Effector memory CD4-positive, alpha-beta T cell (primary cell): ENCODE measurements around the gene SEC23B.
"Not testable (repeated sequence)": the region's sequence is repeated elsewhere in the genome, so short reads cannot be mapped to it uniquely, and the experiment has no call there.

Experiments
- DNase-seq, 3 donors: peaks; one replicate each; pipeline ENCODE4 v3.0.0-alpha.2; 2020
- H3K27ac ChIP-seq: 2 replicates; pipeline ENCODE4 v1.7.0; 2013; ENCODE audit warnings: mild to moderate bottlenecking, low read length, moderate library complexity; ENCODE audit not compliant: insufficient read depth, poor library complexity, severe bottlenecking
- H3K27me3 ChIP-seq: replicated peaks from 2 replicates; pipeline ENCODE4 v1.7.0; 2013; ENCODE audit warnings: mild to moderate bottlenecking, low read length; ENCODE audit not compliant: insufficient read depth, control insufficient read depth, poor library complexity, severe bottlenecking
- H3K36me3 ChIP-seq: 2 replicates; pipeline ENCODE4 v1.7.0; 2013; ENCODE audit warnings: mild to moderate bottlenecking, low read length, moderate library complexity; ENCODE audit not compliant: control insufficient read depth, insufficient read depth
- H3K4me1 ChIP-seq: 2 replicates; pipeline ENCODE4 v1.7.0; 2013; ENCODE audit warnings: low read length, mild to moderate bottlenecking; ENCODE audit not compliant: control insufficient read depth, insufficient read depth, poor library complexity, severe bottlenecking
- H3K4me3 ChIP-seq: 2 replicates; pipeline ENCODE4 v1.7.0; 2013; ENCODE audit warnings: low read length, low read depth, mild to moderate bottlenecking; ENCODE audit not compliant: insufficient read depth, poor library complexity, severe bottlenecking
- H3K9me3 ChIP-seq: 2 replicates; pipeline ENCODE4 v1.7.0; 2013; ENCODE audit warnings: mild to moderate bottlenecking, low read length, moderate library complexity; ENCODE audit not compliant: control insufficient read depth

SEC23B gene

GRCh38 chr20:18523066-18523465 is 15.3 kb downstream of the SEC23B start:
- peaks cover 32% of the 10 kb centered on the region for H3K36me3 ChIP-seq

GRCh38 chr20:18524646-18525045 is 16.9 kb downstream of the SEC23B start:
- H3K4me1 ChIP-seq = no peaks in the 10 kb centered on the region
- DNase-seq = no peak
- H3K4me3 ChIP-seq = no peak overlapping the region
- peaks cover 48% of the 10 kb centered on the region for H3K36me3 ChIP-seq
- no peaks in the 10 kb centered on the region for H3K27me3 ChIP-seq
- no peaks in the 10 kb centered on the region for H3K9me3 ChIP-seq
- no peak overlapping the region for H3K27ac ChIP-seq

More at GRCh38 chr20:18523066-18523465, 15.3 kb downstream of the SEC23B start:
- Histone ChIP-seq H3K9me3 (no peaks in the 10 kb centered on the region), H3K4me3 (no peak overlapping the region), H3K27ac (no peak overlapping the region), H3K27me3 (no peaks in the 10 kb centered on the region), H3K4me1 (no peaks in the 10 kb centered on the region)
- no peak for DNase-seq

GRCh38 chr20:18526761-18527160 is 19.0 kb downstream of the SEC23B start:
- not testable (repeated sequence) for DNase-seq, H3K27me3 ChIP-seq, H3K27ac ChIP-seq, H3K9me3 ChIP-seq, H3K4me1 ChIP-seq, H3K4me3 ChIP-seq
- H3K36me3 ChIP-seq = peaks cover 63% of the 10 kb centered on the region

GRCh38 chr20:18527339-18527738 is 19.6 kb downstream of the SEC23B start:
- no peak overlapping the region for H3K27ac ChIP-seq
- DNase-seq = no peak
- H3K9me3 ChIP-seq = no peaks in the 10 kb centered on the region
- no peaks in the 10 kb centered on the region for H3K4me1 ChIP-seq
- H3K36me3 ChIP-seq = peaks cover 68% of the 10 kb centered on the region
- H3K27me3 ChIP-seq = no peaks in the 10 kb centered on the region
- no peak overlapping the region for H3K4me3 ChIP-seq

- Histone ChIP-seq H3K4me3 (no peak overlapping the region), H3K36me3 (peaks cover 73% of the 10 kb centered on the region), H3K27ac (no peak overlapping the region), H3K27me3 (no peaks in the 10 kb centered on the region), H3K9me3 (no peaks in the 10 kb centered on the region), H3K4me1 (no peaks in the 10 kb centered on the region)
- DNase-seq = no peak
Observed at GRCh38 chr20:18527836-18528235, 20.1 kb downstream of the SEC23B start.

GRCh38 chr20:18529041-18529440 is 21.3 kb downstream of the SEC23B start:
- DNase-seq = no peak
- Histone ChIP-seq H3K9me3 (no peaks in the 10 kb centered on the region), H3K36me3 (peaks cover 83% of the 10 kb centered on the region), H3K27ac (no peak overlapping the region), H3K27me3 (no peaks in the 10 kb centered on the region), H3K4me1 (no peaks in the 10 kb centered on the region), H3K4me3 (no peak overlapping the region)

GRCh38 chr20:18532626-18533025 is 24.9 kb downstream of the SEC23B start:
- H3K4me1 ChIP-seq = no peaks in the 10 kb centered on the region
- DNase-seq = no peak
- H3K36me3 ChIP-seq = peaks cover 76% of the 10 kb centered on the region
- no peaks in the 10 kb centered on the region for H3K27me3 ChIP-seq
- no peak overlapping the region for H3K27ac ChIP-seq
- no peaks in the 10 kb centered on the region for H3K9me3 ChIP-seq
- H3K4me3 ChIP-seq = no peak overlapping the region

GRCh38 chr20:18533491-18533890 is 25.8 kb downstream of the SEC23B start:
- Histone ChIP-seq H3K27ac (no peak overlapping the region), H3K4me3 (no peak overlapping the region), H3K27me3 (no peaks in the 10 kb centered on the region), H3K4me1 (no peaks in the 10 kb centered on the region), H3K36me3 (peaks cover 72% of the 10 kb centered on the region), H3K9me3 (no peaks in the 10 kb centered on the region)
- no peak for DNase-seq

GRCh38 chr20:18533978-18534644 is 26.4 kb downstream of the SEC23B start:
- Histone ChIP-seq H3K4me3 (no peak overlapping the region), H3K36me3 (peaks cover 67% of the 10 kb centered on the region), H3K27ac (no peak overlapping the region), H3K9me3 (no peaks in the 10 kb centered on the region), H3K27me3 (no peaks in the 10 kb centered on the region), H3K4me1 (no peaks in the 10 kb centered on the region)
- DNase-seq = no peak

GRCh38 chr20:18537651-18538050 is 29.9 kb downstream of the SEC23B start:
- Histone ChIP-seq H3K4me3 (no peak overlapping the region), H3K36me3 (peaks cover 48% of the 10 kb centered on the region), H3K9me3 (no peaks in the 10 kb centered on the region), H3K4me1 (no peaks in the 10 kb centered on the region), H3K27me3 (no peaks in the 10 kb centered on the region), H3K27ac (no peak overlapping the region)
- no peak for DNase-seq
